GM23248 (cell line): ENCODE measurements around the gene RADIL.

Source experiments
- EZH2 ChIP-seq: fragments of 200-600 bp; sonication (generic); IDR thresholded peaks from 2 replicates; pipeline ENCODE4 v1.6.1; 2018; ENCODE audit warnings: antibody characterized with exemption, mild to moderate bottlenecking; ENCODE audit not compliant: insufficient read depth, poor library complexity, severe bottlenecking
- EZH2phosphoT487 ChIP-seq: fragments of 200-600 bp; sonication (generic); IDR thresholded peaks from 2 replicates; pipeline ENCODE4 v1.6.1; 2018; ENCODE audit warnings: antibody characterized with exemption, moderate library complexity, mild to moderate bottlenecking, low read depth; ENCODE audit not compliant: insufficient read depth

GRCh38 chr7:4868493-4868892 is 15.0 kb downstream of the RADIL start:
- TF ChIP-seq EZH2phosphoT487 (no peak), EZH2 (no peak)
